ENCODE data around the gene STON2. TPM values are rescaled to one million over a fixed set of nuclear protein-coding genes. Genes with fewer than 3 reads are reported as not detected.

STON2 gene
- total and polyA plus RNA-seq, 2 of the 8 experiments (the other 6 are each of a cell fraction or from before 2014, with no cell fraction given): 8.9 to 50.0 TPM

DNA sequence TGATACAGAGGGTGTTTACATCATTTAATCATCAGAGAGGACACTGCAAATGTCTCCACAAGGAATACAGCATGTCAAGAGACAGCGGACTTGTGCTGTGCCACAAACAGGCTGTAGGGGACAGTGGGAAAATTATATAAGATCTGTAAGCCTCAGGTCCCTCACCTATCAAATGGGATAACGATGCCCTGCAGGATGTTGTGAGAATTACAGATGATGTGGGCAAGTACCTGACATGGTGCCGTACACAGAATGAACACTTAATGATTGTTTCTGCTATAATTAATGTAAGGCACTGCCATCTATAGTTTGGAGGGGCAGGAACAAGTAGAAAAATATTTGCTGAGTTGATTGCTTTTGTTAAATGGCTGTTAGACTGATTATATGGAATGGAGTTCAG lies 97.5 kb downstream of the STON2 start:
- ChIA-PET POLR2A (ENCODE audit: partially characterized antibody) (no interaction called here), CTCF (ENCODE audit: partially characterized antibody) (interaction anchor here (0.7 to 3.7 kb wide), 18 partner anchors 7 to 1386 kb away, joined by 3 to 17 read pairs (median 4); no protein-coding TSS in a partner anchor)
- no peak for DNase-seq (ENCODE audit: low read depth in 1 of 2, low spot score in 2 of 2)
- H2BK120ac ChIP-seq (replicated peaks; ENCODE audit: low read depth, low read length): no peak overlapping the region
- WGBS, 2 experiments (ENCODE audit: extremely low coverage in 1 of 2, insufficient coverage in 1 of 2, insufficient read length in 1 of 2, insufficient replicate concordance in 2 of 2, low coverage in 1 of 2, low lambda C conversion rate in 2 of 2, missing lambda C conversion rate in 1 of 2): 70% methylated on average over 3 of the region's 3 CpGs; no CpG with 5 or more reads in 1 of the 2 experiments
- H2BK12ac ChIP-seq (ENCODE audit: low read depth, low read length): no peak overlapping the region
- H3K23ac ChIP-seq (ENCODE audit: insufficient read length): no peak overlapping the region
- H3K4me1 ChIP-seq (replicated peaks in 1 of 4; ENCODE audit: control insufficient read depth in 3 of 4, insufficient read depth in 4 of 4, low read length in 3 of 4): peaks cover 0 to 7% (median 2%) of the 10 kb centered on the region in 4 experiments; a peak in 3 of 7 replicates
- H3K27me3 ChIP-seq (replicated peaks in 1 of 4; ENCODE audit: control insufficient read depth in 3 of 4, extremely low read depth in 1 of 4, insufficient read depth in 3 of 4, low read length in 3 of 4): peaks cover 0 to 3% (median 0%) of the 10 kb centered on the region in 4 experiments; a peak in 1 of 7 replicates
- no peaks in the 10 kb centered on the region for H3K36me3 ChIP-seq (ENCODE audit: control insufficient read depth in 2 of 4, insufficient read depth in 4 of 4, low read length in 3 of 4)
- H3K56ac ChIP-seq (replicated peaks; ENCODE audit: insufficient read length, low read depth, low read length): no peak overlapping the region
- no peak overlapping the region for H3K18ac ChIP-seq (ENCODE audit: extremely low read depth, low read length)
- no peak for FAIRE-seq
- H3K4me3 ChIP-seq (ENCODE audit: extremely low read depth in 1 of 4, insufficient read depth in 2 of 4, low read depth in 3 of 4, low read length in 4 of 4): no peak overlapping the region
- H2BK20ac ChIP-seq (ENCODE audit: low read length): no peak overlapping the region
- no peaks in the 10 kb centered on the region for H3K9me3 ChIP-seq (ENCODE audit: insufficient read depth in 2 of 2, low read depth in 1 of 2, low read length in 1 of 2)
- H2BK5ac ChIP-seq (ENCODE audit: low read depth, low read length): no peak overlapping the region
- no peak overlapping the region for H3K4ac ChIP-seq (replicated peaks; ENCODE audit: insufficient read length, low read depth, low read length)
- H4K91ac ChIP-seq (replicated peaks; ENCODE audit: insufficient read length, low read length): no peak overlapping the region
- no peak overlapping the region for H3K9ac ChIP-seq (replicated peaks in 1 of 4; ENCODE audit: extremely low read depth in 1 of 4, low read depth in 3 of 4, low read length in 3 of 4)
- H4K20me1 ChIP-seq (replicated peaks in 1 of 2; ENCODE audit: control insufficient read depth in 1 of 2, insufficient read depth in 2 of 2, low read length in 2 of 2): no peaks in the 10 kb centered on the region
- H3K14ac ChIP-seq (ENCODE audit: insufficient read length): no peak overlapping the region
- H2BK15ac ChIP-seq (ENCODE audit: low read length): no peak overlapping the region
- H4K5ac ChIP-seq (ENCODE audit: insufficient read length, low read depth, low read length): no peak overlapping the region
- H3K27ac ChIP-seq (ENCODE audit: low read depth, low read length): no peak overlapping the region
- H4K8ac ChIP-seq (ENCODE audit: extremely low read depth, insufficient read depth, low read length): no peak overlapping the region
- no peak overlapping the region for H3K4me2 ChIP-seq (ENCODE audit: insufficient read depth in 1 of 2, low read depth in 2 of 2, low read length in 2 of 2)
- H3K79me2 ChIP-seq (ENCODE audit: control insufficient read depth in 1 of 2, insufficient read depth in 2 of 2, low read length in 2 of 2): 0 out of 4 replicates have a peak, but pooled peaks cover 0 to 7% of the 10 kb centered on the region in 2 experiments
- H3K23me2 ChIP-seq (ENCODE audit: low read depth, low read length): no peaks in the 10 kb centered on the region; the same call in 1 of the 2 replicates
- H3K79me1 ChIP-seq (ENCODE audit: low read depth, low read length): no peaks in the 10 kb centered on the region
- H2AFZ ChIP-seq (ENCODE audit: low read length): no peak overlapping the region
- no peak overlapping the region for H2AK5ac ChIP-seq (ENCODE audit: low read depth, low read length)
- TF ChIP-seq RAD21 (IDR thresholded peaks at IDR 0.05 in 1 of 2, conservative IDR thresholded peaks at IDR 0.05 in 1 of 2; ENCODE audit: low read depth in 2 of 2, low read length in 2 of 2) (peak; percentile 17 to 33; a peak in 3 of 4 replicates), CBX5 (IDR thresholded peaks at IDR 0.05; ENCODE audit: low read depth, low read length) (no peak), EGR1 (IDR thresholded peaks at IDR 0.05; ENCODE audit: borderline replicate concordance, low read depth, low read length) (no peak), RFX5 (IDR thresholded peaks at IDR 0.05; ENCODE audit: borderline replicate concordance, low read depth, low read length) (no peak), GTF2F1 (IDR thresholded peaks at IDR 0.05; ENCODE audit: borderline replicate concordance, low read depth, low read length) (no peak), MAFK (IDR thresholded peaks at IDR 0.05; ENCODE audit: low read depth, low read length) (no peak), SUZ12 (IDR thresholded peaks at IDR 0.05; ENCODE audit: low read length) (no peak)
- TF ChIP-seq, protein P1, sequence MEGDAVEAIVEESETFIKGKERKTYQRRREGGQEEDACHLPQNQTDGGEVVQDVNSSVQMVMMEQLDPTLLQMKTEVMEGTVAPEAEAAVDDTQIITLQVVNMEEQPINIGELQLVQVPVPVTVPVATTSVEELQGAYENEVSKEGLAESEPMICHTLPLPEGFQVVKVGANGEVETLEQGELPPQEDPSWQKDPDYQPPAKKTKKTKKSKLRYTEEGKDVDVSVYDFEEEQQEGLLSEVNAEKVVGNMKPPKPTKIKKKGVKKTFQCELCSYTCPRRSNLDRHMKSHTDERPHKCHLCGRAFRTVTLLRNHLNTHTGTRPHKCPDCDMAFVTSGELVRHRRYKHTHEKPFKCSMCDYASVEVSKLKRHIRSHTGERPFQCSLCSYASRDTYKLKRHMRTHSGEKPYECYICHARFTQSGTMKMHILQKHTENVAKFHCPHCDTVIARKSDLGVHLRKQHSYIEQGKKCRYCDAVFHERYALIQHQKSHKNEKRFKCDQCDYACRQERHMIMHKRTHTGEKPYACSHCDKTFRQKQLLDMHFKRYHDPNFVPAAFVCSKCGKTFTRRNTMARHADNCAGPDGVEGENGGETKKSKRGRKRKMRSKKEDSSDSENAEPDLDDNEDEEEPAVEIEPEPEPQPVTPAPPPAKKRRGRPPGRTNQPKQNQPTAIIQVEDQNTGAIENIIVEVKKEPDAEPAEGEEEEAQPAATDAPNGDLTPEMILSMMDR (IDR thresholded peaks at IDR 0.05; ENCODE audit: control extremely low read depth in 1 of 3, insufficient read depth in 1 of 3, low read depth in 1 of 3, low read length in 3 of 3): peak in 2 of 3 experiments; percentile 41 to 50; a peak in 3 of 4 replicates
- TF ChIP-seq, protein P2, sequence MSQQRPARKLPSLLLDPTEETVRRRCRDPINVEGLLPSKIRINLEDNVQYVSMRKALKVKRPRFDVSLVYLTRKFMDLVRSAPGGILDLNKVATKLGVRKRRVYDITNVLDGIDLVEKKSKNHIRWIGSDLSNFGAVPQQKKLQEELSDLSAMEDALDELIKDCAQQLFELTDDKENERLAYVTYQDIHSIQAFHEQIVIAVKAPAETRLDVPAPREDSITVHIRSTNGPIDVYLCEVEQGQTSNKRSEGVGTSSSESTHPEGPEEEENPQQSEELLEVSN (IDR thresholded peaks at IDR 0.05): no peak

Data from H1 (cell line).